DLD1 (cell line): ENCODE data around the gene KDM4B.

Experiments used
- in situ Hi-C: cut with HindIII; loops from 2 replicates; pipeline ENCODE4 v1.10.0; 2017; ENCODE audit warnings: low sequenced_read_pairs

Gene KDM4B

GRCh38 chr19:5131506-5132205 lies 162.7 kb downstream of the KDM4B start:
- in situ Hi-C loops = loop anchor here (5.0 kb wide), 1 partner anchor 126 kb away; no protein-coding TSS in a partner anchor

- in situ Hi-C loops = loop anchor here (5.0 kb wide), 1 partner anchor 125 kb away; no protein-coding TSS in a partner anchor
Measured at GRCh38 chr19:5132206-5132560, 163.3 kb downstream of the KDM4B start.

- in situ Hi-C loops = loop anchor here (5.0 kb wide), 1 partner anchor 124 kb away; no protein-coding TSS in a partner anchor
Measured at GRCh38 chr19:5132698-5133651, 164.1 kb downstream of the KDM4B start.

- in situ Hi-C loops = loop anchor here (5.0 kb wide), 1 partner anchor 123 kb away; no protein-coding TSS in a partner anchor
Measured at GRCh38 chr19:5133986-5134595, 165.2 kb downstream of the KDM4B start.

- in situ Hi-C loops = loop anchor here (5.0 kb wide), 1 partner anchor 123 kb away; no protein-coding TSS in a partner anchor
Measured at GRCh38 chr19:5134691-5135090, 165.8 kb downstream of the KDM4B start.

- in situ Hi-C loops = no loop called here
Measured at GRCh38 chr19:5136073-5136855, 167.4 kb downstream of the KDM4B start.

GRCh38 chr19:5137114-5137513 lies 168.2 kb downstream of the KDM4B start:
- in situ Hi-C loops = no loop called here

- in situ Hi-C loops = no loop called here
Measured at GRCh38 chr19:5137571-5138124, 168.7 kb downstream of the KDM4B start.

- in situ Hi-C loops = no loop called here
Measured at GRCh38 chr19:5138606-5139582, 170.0 kb downstream of the KDM4B start.

- in situ Hi-C loops = no loop called here
Measured at GRCh38 chr19:5139583-5140325, 170.8 kb downstream of the KDM4B start.

GRCh38 chr19:5141129-5141849 lies 172.4 kb downstream of the KDM4B start:
- in situ Hi-C loops = no loop called here

GRCh38 chr19:5141850-5142724 lies 173.2 kb downstream of the KDM4B start:
- in situ Hi-C loops = no loop called here

- in situ Hi-C loops = no loop called here
Measured at GRCh38 chr19:5142725-5143097, 173.8 kb downstream of the KDM4B start.

- in situ Hi-C loops = no loop called here
Measured at GRCh38 chr19:5143471-5144411, 174.8 kb downstream of the KDM4B start.

GRCh38 chr19:5144545-5145179 lies 175.7 kb downstream of the KDM4B start:
- in situ Hi-C loops = no loop called here
